K562 (cell line): ENCODE measurements around the gene GRIK5. TPM values are rescaled to one million over a fixed set of nuclear protein-coding genes. Genes with fewer than 3 reads are reported as not detected.

ENCODE experiments used
- ARID2 ChIP-seq: fragments of 450-650 bp; IDR thresholded peaks from 2 replicates; pipeline ENCODE4 v1.6.1; 2017; ENCODE audit warnings: antibody characterized with exemption, mild to moderate bottlenecking
- BHLHE40 ChIP-seq: IDR thresholded peaks from 2 replicates; pipeline ENCODE4 v1.6.1; 2011; ENCODE audit warnings: low read length, improper control_type of control experiment
- CBX8 ChIP-seq: fragments of 200-600 bp; sonication (generic); IDR thresholded peaks from 2 replicates; pipeline ENCODE4 v1.6.1; 2012; ENCODE audit warnings: borderline replicate concordance, mixed run types, low read depth, mild to moderate bottlenecking, moderate library complexity, mixed read lengths, low read length, control low read depth, inconsistent platforms; ENCODE audit not compliant: poor library complexity, severe bottlenecking; ENCODE audit errors: extremely low read depth
- FOXM1 ChIP-seq, 2 experiments: fragments of 450-650 bp in 1 of 2; sonication (generic) in 1 of 2; formaldehyde crosslinking in 1 of 2; IDR thresholded peaks; 2 replicates each; pipeline versions ENCODE4 v1.6.1 to v1.9.0; 2017 to 2022; ENCODE audit warnings: low read depth in 2 of 2, mild to moderate bottlenecking in 2 of 2, missing genetic modification reagents in 1 of 2, moderate library complexity in 1 of 2
- KLF13 ChIP-seq: fragments of 450-650 bp; IDR thresholded peaks from 2 replicates; pipeline ENCODE4 v1.6.1; 2016; ENCODE audit warnings: missing genetic modification characterization, low read depth, mild to moderate bottlenecking, missing compliant biosample characterization, moderate library complexity, borderline replicate concordance
- LCOR ChIP-seq: sonication (generic); formaldehyde crosslinking; IDR thresholded peaks from 2 replicates; pipeline ENCODE4 v1.8.0; 2022; ENCODE audit warnings: mild to moderate bottlenecking, missing genetic modification reagents
- MEIS2 ChIP-seq: fragments of 450-650 bp; IDR thresholded peaks from 2 replicates; pipeline ENCODE4 v1.6.1; 2014; ENCODE audit warnings: mild to moderate bottlenecking; ENCODE audit not compliant: partially characterized antibody
- MTA2 ChIP-seq: fragments of 450-650 bp; IDR thresholded peaks from 2 replicates; pipeline ENCODE4 v1.6.1; 2016; ENCODE audit warnings: low read depth
- SMARCA4 ChIP-seq: fragments of 450-650 bp; IDR thresholded peaks from 2 replicates; pipeline ENCODE4 v1.6.1; 2016
- ZFP1 ChIP-seq: fragments of 450-650 bp; formaldehyde crosslinking; IDR thresholded peaks from 2 replicates; pipeline ENCODE4 v1.4.0; 2020; ENCODE audit warnings: mild to moderate bottlenecking, mixed read lengths
- ZNF124 ChIP-seq: sonication (generic); formaldehyde crosslinking; IDR thresholded peaks from 2 replicates; pipeline ENCODE4 v1.8.1; 2022; ENCODE audit warnings: missing genetic modification reagents
- ZNF316 ChIP-seq: fragments of 450-650 bp; IDR thresholded peaks from 2 replicates; pipeline ENCODE4 v1.6.1; 2016
- polyA plus RNA-seq, 8 experiments: library from polyadenylated mRNA; depleted of rRNA in 4 of 8; stranded (reverse) in 5 of 8; unstranded in 3 of 8; fragments of >200 nt; fragmentation: Nextera tagmentation in 2 of 8; fragmentation: Illumina TruSeq in 1 of 8; extraction: Ambion mirVana in 2 of 8; extraction: Trizol in 1 of 8; gene quantifications; 2 replicates each; pipeline versions ENCODE4 v1.2.1 to v1.2.3, GENCODE V29; 2011 to 2014; ENCODE audit warnings: inconsistent platforms in 1 of 8, missing spikeins in 1 of 8
- total RNA-seq, 7 experiments: library from RNA; depleted of rRNA in 6 of 7; stranded (reverse); fragments of >200 nt in 6 of 7; fragmentation: Illumina TruSeq in 2 of 7; extraction: Trizol in 2 of 7; gene quantifications; 2 replicates each; pipeline versions ENCODE4 v1.2.1 to v1.2.3, GENCODE V29; 2011 to 2021; ENCODE audit warnings: low replicate concordance in 1 of 7
- TF ChIP-seq, protein P1 (sequence below), 2 experiments: fragments of 450-650 bp; IDR thresholded peaks; 2 replicates each; pipeline ENCODE4 v1.6.1; 2016; ENCODE audit warnings: mild to moderate bottlenecking in 2 of 2, borderline replicate concordance in 1 of 2, low read depth in 1 of 2, moderate library complexity in 1 of 2
- TF ChIP-seq, protein P2 (sequence below): fragments of 450-650 bp; IDR thresholded peaks from 2 replicates; pipeline ENCODE4 v1.6.1; 2018; ENCODE audit warnings: mild to moderate bottlenecking, low read depth; ENCODE audit not compliant: partially characterized antibody
- TF ChIP-seq, protein P3 (sequence below): fragments of 250-450 bp; sonication (Bioruptor Pico); IDR thresholded peaks from 2 replicates; pipeline ENCODE4 v1.8.0; 2021; ENCODE audit warnings: moderate library complexity, mild to moderate bottlenecking, inconsistent platforms
- TF ChIP-seq, protein P4 (sequence below), 2 experiments: fragments of 450-650 bp in 1 of 2; sonication (generic) in 1 of 2; formaldehyde crosslinking; conservative IDR thresholded peaks; 2 replicates each; pipeline versions ENCODE4 v1.4.0 to v1.8.1; 2020 to 2022; ENCODE audit warnings: mild to moderate bottlenecking in 1 of 2, missing genetic modification reagents in 1 of 2

Gene GRIK5
- total and polyA plus RNA-seq, 9 of the 15 experiments (the other 6 are each of a cell fraction or from before 2014, with no cell fraction given) = 0.04 to 0.55 (median 0.27) TPM; not detected in 2

DNA sequence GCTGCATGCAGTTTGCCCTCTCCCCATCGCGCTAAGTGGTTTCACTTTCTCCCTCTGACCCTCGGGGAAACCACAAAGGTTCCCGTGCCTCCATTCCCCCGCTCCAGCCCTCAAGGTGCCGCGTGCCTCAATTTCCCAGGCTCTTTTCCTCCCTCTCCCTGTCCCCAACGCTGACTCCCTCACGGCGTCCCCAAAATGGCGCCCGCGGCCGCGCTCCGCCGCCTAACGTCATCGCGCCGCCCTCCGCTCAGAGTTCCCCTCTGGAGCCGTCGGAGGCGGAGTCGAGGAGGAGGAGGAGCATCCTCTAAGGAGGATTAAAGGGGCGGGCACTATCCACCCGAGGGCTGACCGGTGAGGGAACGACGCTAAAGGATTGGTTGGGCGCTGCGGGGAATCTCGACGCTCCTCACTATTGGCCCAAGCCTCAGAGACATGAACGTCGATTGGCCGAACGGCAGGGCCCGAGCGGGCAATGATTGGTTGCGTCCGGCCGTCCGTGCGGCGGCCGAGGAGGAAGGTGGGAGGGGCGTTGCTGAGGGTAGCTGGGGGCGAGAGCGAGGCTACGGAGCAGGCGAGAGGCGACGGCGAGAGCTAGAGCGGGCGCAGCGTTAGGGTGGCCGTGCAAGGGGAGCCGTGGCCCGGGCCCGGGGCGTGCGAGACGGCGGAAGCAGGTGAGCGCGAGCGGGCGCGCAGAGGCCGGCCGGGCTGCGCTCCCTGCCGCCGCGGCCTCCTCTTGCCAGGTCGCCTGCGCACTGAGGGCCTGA, 5.8 kb upstream of the GRIK5 start, which contains the start of gene ZNF574 (continued):
- TF ChIP-seq, protein P1, sequence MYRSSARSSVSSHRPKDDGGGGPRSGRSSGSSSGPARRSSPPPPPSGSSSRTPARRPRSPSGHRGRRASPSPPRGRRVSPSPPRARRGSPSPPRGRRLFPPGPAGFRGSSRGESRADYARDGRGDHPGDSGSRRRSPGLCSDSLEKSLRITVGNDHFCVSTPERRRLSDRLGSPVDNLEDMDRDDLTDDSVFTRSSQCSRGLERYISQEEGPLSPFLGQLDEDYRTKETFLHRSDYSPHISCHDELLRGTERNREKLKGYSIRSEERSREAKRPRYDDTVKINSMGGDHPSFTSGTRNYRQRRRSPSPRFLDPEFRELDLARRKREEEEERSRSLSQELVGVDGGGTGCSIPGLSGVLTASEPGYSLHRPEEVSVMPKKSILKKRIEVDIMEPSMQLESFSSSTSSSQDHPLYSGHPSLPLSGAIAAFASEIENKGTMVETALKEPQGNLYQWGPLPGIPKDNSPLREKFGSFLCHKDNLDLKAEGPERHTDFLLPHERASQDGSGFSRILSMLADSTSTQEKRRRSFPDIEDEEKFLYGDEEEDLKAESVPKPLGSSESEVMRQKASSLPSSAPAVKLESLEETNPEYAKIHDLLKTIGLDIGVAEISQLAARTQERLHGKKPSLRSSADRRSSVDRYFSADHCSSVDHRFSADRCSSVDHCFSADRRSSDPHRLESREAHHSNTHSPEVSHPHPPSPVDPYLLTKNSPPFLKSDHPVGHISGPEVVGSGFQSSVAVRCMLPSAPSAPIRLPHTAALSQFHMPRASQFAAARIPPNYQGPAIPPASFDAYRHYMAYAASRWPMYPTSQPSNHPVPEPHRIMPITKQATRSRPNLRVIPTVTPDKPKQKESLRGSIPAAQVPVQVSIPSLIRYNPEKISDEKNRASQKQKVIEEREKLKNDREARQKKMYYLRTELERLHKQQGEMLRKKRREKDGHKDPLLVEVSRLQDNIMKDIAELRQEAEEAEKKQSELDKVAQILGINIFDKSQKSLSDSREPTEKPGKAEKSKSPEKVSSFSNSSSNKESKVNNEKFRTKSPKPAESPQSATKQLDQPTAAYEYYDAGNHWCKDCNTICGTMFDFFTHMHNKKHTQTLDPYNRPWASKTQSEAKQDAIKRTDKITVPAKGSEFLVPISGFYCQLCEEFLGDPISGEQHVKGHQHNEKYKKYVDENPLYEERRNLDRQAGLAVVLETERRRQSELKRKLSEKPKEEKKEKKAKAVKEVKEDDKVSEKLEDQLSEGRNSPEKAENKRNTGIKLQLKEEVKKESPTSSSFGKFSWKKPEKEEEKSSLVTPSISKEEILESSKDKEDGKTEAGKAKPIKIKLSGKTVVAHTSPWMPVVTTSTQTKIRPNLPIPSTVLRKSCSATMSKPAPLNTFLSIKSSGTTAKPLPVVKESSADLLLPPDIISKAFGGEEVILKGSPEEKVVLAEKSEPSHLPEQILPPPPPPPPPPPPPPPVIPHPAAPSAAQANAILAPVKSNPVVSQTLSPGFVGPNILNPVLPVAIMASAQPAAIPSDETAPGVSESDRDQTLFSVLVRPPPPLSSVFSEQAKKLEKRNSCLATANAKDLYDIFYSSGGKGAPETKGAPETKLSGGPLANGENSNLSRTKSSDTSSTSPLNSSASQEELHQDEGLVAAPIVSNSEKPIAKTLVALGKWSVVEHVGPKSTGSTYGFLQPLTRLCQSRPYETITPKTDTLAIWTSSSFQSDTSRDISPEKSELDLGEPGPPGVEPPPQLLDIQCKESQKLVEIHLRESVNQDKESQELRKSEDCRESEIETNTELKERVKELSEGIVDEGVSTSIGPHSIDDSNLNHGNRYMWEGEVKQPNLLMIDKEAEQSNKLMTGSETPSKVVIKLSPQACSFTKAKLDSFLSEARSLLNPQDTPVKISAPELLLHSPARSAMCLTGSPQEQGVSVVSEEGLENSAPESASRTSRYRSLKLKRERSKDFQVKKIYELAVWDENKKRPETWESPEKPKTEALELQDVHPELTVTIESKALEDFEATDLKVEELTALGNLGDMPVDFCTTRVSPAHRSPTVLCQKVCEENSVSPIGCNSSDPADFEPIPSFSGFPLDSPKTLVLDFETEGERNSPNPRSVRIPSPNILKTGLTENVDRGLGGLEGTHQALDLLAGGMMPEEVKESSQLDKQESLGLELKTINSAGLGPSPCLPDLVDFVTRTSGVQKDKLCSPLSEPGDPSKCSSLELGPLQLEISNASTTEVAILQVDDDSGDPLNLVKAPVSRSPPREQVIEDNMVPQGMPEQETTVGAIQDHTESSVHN (IDR thresholded peaks at IDR 0.05; ENCODE audit: borderline replicate concordance in 1 of 2, low read depth in 1 of 2) = no peak
- TF ChIP-seq ZNF316 (no peak), ZFP1 (CRISPR knock-in tag) (no peak), FOXM1 (IDR thresholded peaks at IDR 0.05; ENCODE audit: low read depth) (no peak), FOXM1 (CRISPR knock-in tag; IDR thresholded peaks at IDR 0.05; ENCODE audit: low read depth) (no peak), LCOR (CRISPR knock-in tag) (no peak), MTA2 (no peak), ARID2 (no peak), CBX8 (no peak), MEIS2 (no peak), SMARCA4 (no peak; the same call in 1 of the 2 replicates), BHLHE40 (peak; percentile 11; the same call in 1 of the 2 replicates), KLF13 (no peak), ZNF124 (no peak)
- TF ChIP-seq, protein P2, sequence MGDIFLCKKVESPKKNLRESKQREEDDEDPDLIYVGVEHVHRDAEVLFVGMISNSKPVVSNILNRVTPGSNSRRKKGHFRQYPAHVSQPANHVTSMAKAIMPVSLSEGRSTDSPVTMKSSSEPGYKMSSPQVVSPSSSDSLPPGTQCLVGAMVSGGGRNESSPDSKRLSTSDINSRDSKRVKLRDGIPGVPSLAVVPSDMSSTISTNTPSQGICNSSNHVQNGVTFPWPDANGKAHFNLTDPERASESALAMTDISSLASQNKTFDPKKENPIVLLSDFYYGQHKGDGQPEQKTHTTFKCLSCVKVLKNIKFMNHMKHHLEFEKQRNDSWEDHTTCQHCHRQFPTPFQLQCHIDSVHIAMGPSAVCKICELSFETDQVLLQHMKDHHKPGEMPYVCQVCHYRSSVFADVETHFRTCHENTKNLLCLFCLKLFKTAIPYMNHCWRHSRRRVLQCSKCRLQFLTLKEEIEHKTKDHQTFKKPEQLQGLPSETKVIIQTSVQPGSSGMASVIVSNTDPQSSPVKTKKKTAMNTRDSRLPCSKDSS = no peak
- TF ChIP-seq, protein P3, sequence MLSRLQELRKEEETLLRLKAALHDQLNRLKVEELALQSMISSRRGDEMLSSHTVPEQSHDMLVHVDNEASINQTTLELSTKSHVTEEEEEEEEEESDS (CRISPR knock-in tag) = no peak
- TF ChIP-seq, protein P4, sequence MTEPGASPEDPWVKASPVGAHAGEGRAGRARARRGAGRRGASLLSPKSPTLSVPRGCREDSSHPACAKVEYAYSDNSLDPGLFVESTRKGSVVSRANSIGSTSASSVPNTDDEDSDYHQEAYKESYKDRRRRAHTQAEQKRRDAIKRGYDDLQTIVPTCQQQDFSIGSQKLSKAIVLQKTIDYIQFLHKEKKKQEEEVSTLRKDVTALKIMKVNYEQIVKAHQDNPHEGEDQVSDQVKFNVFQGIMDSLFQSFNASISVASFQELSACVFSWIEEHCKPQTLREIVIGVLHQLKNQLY (CRISPR knock-in tag; conservative IDR thresholded peaks at IDR 0.05) = no peak
